ENCODE data around the gene TAF4.

TAF4 gene

DNA sequence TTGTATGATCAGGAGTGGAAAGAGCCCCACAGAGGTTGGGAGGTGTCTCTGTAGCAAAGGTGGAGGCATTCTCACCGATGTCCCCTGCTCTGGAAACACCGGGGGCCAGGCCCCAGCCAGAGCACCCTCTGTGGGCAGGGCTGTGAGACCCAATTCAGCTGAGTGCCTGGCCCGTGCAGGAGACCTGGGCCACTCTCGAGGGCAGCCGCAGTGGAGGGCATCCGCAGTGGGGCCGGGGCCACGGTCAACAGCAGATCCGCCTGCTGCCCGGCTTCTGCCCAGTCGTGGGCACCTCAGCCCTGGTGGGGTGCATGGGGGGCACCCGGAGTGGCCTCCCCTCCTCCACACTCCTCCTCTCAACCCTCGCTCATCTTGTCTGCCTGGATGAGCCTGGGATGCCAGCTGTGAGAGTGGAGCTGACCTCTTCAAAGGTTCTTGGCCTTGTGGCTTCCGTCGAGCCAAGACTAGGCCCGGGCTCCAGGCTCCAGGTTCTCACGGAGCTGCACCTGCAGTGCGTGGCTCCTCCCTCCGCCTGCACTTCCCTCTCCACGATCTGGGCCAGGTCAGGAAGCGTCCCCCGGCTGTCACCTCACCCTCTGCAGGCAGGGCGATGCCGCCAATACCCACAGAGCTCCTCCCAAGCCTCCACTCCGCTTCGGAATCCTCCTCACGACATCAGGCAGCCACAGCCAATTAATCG lies 134.8 kb downstream of the TAF4 start:
- H3K4me3 ChIP-seq (ENCODE audit: low read length) = no peak overlapping the region
- WGBS = 90% methylated on average over 28 of the region's 28 CpGs
- H3K4me1 ChIP-seq (ENCODE audit: insufficient read depth, low read length) = 0 out of 2 replicates have a peak, but pooled peaks cover 3% of the 10 kb centered on the region
- no peaks in the 10 kb centered on the region for H3K36me3 ChIP-seq (ENCODE audit: insufficient read depth, low read length)
- H3K27me3 ChIP-seq (ENCODE audit: insufficient read depth, low read length) = no peaks in the 10 kb centered on the region
- H3K9ac ChIP-seq (ENCODE audit: low read depth, low read length) = no peak overlapping the region
- H3K9me3 ChIP-seq (ENCODE audit: insufficient read depth, low read depth, low read length) = no peaks in the 10 kb centered on the region
- H3K27ac ChIP-seq (ENCODE audit: low read depth, low read length) = no peak overlapping the region

GRCh38 chr20:61929971-61930666 lies 135.6 kb downstream of the TAF4 start:
- H3K9ac ChIP-seq (ENCODE audit: low read depth, low read length) = no peak overlapping the region
- WGBS = 94% methylated on average over 12 of the region's 12 CpGs
- no peaks in the 10 kb centered on the region for H3K27me3 ChIP-seq (ENCODE audit: insufficient read depth, low read length)
- H3K4me3 ChIP-seq (ENCODE audit: low read length) = no peak overlapping the region
- H3K9me3 ChIP-seq (ENCODE audit: insufficient read depth, low read depth, low read length) = no peaks in the 10 kb centered on the region
- H3K36me3 ChIP-seq (ENCODE audit: insufficient read depth, low read length) = no peaks in the 10 kb centered on the region
- H3K27ac ChIP-seq (ENCODE audit: low read depth, low read length) = no peak overlapping the region
- H3K4me1 ChIP-seq (ENCODE audit: insufficient read depth, low read length) = 0 out of 2 replicates have a peak, but pooled peaks cover 3% of the 10 kb centered on the region

DNA sequence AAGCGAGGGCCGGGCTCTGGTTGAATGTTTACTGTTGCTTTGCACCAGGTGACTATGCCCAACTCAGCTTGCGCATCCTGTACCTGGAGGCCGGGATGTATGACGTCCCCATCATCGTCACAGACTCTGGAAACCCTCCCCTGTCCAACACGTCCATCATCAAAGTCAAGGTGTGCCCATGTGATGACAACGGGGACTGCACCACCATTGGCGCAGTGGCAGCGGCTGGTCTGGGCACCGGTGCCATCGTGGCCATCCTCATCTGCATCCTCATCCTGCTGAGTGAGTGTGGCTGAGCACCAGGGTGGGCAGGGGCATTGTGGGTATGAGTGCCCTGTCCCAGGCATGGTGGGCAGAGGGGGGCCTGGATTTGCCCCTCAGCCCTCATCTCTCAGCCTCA lies 136.1 kb downstream of the TAF4 start:
- no peak overlapping the region for H3K27ac ChIP-seq (ENCODE audit: low read depth, low read length)
- 97% methylated on average over 12 of the region's 12 CpGs for WGBS
- no peak overlapping the region for H3K9ac ChIP-seq (ENCODE audit: low read depth, low read length)
- no peaks in the 10 kb centered on the region for H3K9me3 ChIP-seq (ENCODE audit: insufficient read depth, low read depth, low read length)
- H3K36me3 ChIP-seq (ENCODE audit: insufficient read depth, low read length) = no peaks in the 10 kb centered on the region
- H3K27me3 ChIP-seq (ENCODE audit: insufficient read depth, low read length) = no peaks in the 10 kb centered on the region
- no peak overlapping the region for H3K4me3 ChIP-seq (ENCODE audit: low read length)
- 0 out of 2 replicates have a peak, but pooled peaks cover under 1% of the 10 kb centered on the region for H3K4me1 ChIP-seq (ENCODE audit: insufficient read depth, low read length)

DNA sequence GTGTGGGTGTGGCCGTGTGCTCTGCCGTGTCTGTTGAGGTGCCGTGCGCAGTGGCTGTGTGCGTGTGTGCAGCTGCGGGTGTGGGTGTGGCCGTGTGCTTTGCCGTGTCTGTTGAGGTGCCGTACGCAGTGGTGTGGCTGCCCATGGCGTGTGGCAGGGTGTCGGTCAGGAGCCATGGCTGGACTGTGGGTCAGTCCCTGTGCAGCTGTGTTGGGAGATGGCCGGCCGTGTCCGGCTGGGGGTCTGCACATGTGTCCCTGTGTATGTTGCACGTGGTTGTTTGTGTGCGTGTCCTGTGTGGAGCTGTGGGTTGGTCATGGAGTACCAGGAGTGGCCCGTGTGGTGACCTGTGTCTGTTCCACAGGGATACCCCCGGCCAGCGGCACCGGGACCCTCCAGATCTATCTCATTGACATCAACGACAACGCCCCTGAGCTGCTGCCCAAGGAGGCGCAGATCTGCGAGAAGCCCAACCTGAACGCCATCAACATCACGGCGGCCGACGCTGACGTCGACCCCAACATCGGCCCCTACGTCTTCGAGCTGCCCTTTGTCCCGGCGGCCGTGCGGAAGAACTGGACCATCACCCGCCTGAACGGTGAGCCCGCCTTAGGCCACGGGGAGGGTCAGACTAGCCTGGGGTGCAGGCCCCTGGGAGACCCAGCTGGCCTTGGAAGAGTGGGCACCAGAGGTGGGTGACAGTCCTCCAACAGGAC lies 137.7 kb downstream of the TAF4 start:
- Histone ChIP-seq H3K27me3 (ENCODE audit: insufficient read depth, low read length) (no peaks in the 10 kb centered on the region), H3K9ac (ENCODE audit: low read depth, low read length) (no peak overlapping the region), H3K4me1 (ENCODE audit: insufficient read depth, low read length) (no peaks in the 10 kb centered on the region), H3K36me3 (ENCODE audit: insufficient read depth, low read length) (no peaks in the 10 kb centered on the region), H3K27ac (ENCODE audit: low read depth, low read length) (no peak overlapping the region), H3K4me3 (ENCODE audit: low read length) (no peak overlapping the region), H3K9me3 (ENCODE audit: insufficient read depth, low read depth, low read length) (no peaks in the 10 kb centered on the region)
- 93% methylated on average over 43 of the region's 43 CpGs for WGBS

DNA sequence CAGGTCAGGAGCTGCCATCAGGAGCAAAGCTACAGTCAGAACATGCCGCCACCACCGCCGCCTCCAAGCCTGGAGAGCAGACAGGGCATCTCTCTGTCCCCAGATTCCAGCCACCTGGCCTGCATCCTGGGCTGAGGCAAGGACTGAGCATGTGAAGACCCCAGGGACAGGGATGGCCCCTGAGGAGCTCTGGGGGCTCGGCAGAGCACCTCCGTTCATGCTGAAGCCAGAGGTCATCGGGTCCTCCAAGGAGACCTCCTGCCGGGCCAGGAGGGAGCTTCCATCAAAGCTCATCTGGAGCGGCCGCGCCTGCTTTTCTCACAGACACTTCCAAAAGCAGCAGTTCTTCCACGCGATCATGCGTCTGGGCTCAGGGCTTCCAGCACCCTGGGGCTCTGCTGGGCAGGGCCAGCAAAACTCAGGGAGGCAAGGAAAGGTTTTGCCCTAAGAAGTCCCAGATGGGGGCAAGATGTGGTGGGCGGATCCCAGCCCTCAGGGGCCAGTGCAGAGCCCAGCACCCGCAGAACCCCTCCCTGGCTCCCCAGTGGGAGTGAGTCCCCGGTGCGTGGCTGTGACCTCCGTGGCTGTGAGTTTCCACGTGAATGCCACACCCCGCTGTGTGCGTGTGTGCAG lies 138.4 kb downstream of the TAF4 start:
- Histone ChIP-seq H3K4me3 (ENCODE audit: low read length) (no peak overlapping the region), H3K9me3 (ENCODE audit: insufficient read depth, low read depth, low read length) (no peaks in the 10 kb centered on the region), H3K27ac (ENCODE audit: low read depth, low read length) (no peak overlapping the region), H3K9ac (ENCODE audit: low read depth, low read length) (no peak overlapping the region), H3K27me3 (ENCODE audit: insufficient read depth, low read length) (no peaks in the 10 kb centered on the region), H3K36me3 (ENCODE audit: insufficient read depth, low read length) (no peaks in the 10 kb centered on the region), H3K4me1 (ENCODE audit: insufficient read depth, low read length) (no peaks in the 10 kb centered on the region)
- 94% methylated on average over 21 of the region's 21 CpGs for WGBS

- Histone ChIP-seq H3K36me3 (ENCODE audit: insufficient read depth, low read length) (no peaks in the 10 kb centered on the region), H3K27ac (ENCODE audit: low read depth, low read length) (no peak overlapping the region), H3K4me3 (ENCODE audit: low read length) (no peak overlapping the region), H3K9ac (ENCODE audit: low read depth, low read length) (no peak overlapping the region), H3K4me1 (ENCODE audit: insufficient read depth, low read length) (no peaks in the 10 kb centered on the region), H3K27me3 (ENCODE audit: insufficient read depth, low read length) (no peaks in the 10 kb centered on the region), H3K9me3 (ENCODE audit: insufficient read depth, low read depth, low read length) (no peaks in the 10 kb centered on the region)
- WGBS = 95% methylated on average over 23 of the region's 23 CpGs
Measured at GRCh38 chr20:61926796-61927192, 138.9 kb downstream of the TAF4 start.

GRCh38 chr20:61926253-61926613 lies 139.4 kb downstream of the TAF4 start:
- H3K9me3 ChIP-seq (ENCODE audit: insufficient read depth, low read depth, low read length) = no peaks in the 10 kb centered on the region
- H3K4me1 ChIP-seq (ENCODE audit: insufficient read depth, low read length) = no peaks in the 10 kb centered on the region
- no peak overlapping the region for H3K4me3 ChIP-seq (ENCODE audit: low read length)
- no peak overlapping the region for H3K9ac ChIP-seq (ENCODE audit: low read depth, low read length)
- no peaks in the 10 kb centered on the region for H3K27me3 ChIP-seq (ENCODE audit: insufficient read depth, low read length)
- 93% methylated on average over 14 of the region's 14 CpGs for WGBS
- no peak overlapping the region for H3K27ac ChIP-seq (ENCODE audit: low read depth, low read length)
- H3K36me3 ChIP-seq (ENCODE audit: insufficient read depth, low read length) = no peaks in the 10 kb centered on the region

- H3K27ac ChIP-seq (ENCODE audit: low read depth, low read length) = no peak overlapping the region
- 87% methylated on average over 21 of the region's 21 CpGs for WGBS
Measured at GRCh38 chr20:61925555-61926252, 140.0 kb downstream of the TAF4 start.

GRCh38 chr20:61924858-61925554 lies 140.7 kb downstream of the TAF4 start:
- Histone ChIP-seq H3K4me3 (ENCODE audit: low read length) (no peak overlapping the region), H3K4me1 (ENCODE audit: insufficient read depth, low read length) (no peaks in the 10 kb centered on the region), H3K27me3 (ENCODE audit: insufficient read depth, low read length) (no peaks in the 10 kb centered on the region), H3K36me3 (ENCODE audit: insufficient read depth, low read length) (no peaks in the 10 kb centered on the region), H3K9me3 (ENCODE audit: insufficient read depth, low read depth, low read length) (peaks cover 4% of the 10 kb centered on the region; the same call in 1 of the 2 replicates), H3K27ac (ENCODE audit: low read depth, low read length) (no peak overlapping the region), H3K9ac (ENCODE audit: low read depth, low read length) (no peak overlapping the region)
- WGBS = 89% methylated on average over 32 of the region's 32 CpGs

More at GRCh38 chr20:61925555-61926252, 140.0 kb downstream of the TAF4 start:
- Histone ChIP-seq H3K9me3 (ENCODE audit: insufficient read depth, low read depth, low read length) (no peaks in the 10 kb centered on the region), H3K4me1 (ENCODE audit: insufficient read depth, low read length) (no peaks in the 10 kb centered on the region), H3K27me3 (ENCODE audit: insufficient read depth, low read length) (no peaks in the 10 kb centered on the region), H3K9ac (ENCODE audit: low read depth, low read length) (no peak overlapping the region), H3K36me3 (ENCODE audit: insufficient read depth, low read length) (no peaks in the 10 kb centered on the region), H3K4me3 (ENCODE audit: low read length) (no peak overlapping the region)
